GM12874 (cell line): ENCODE data around the gene PTK7.

ENCODE experiments used
- CTCF ChIP-seq: IDR thresholded peaks from 2 replicates; pipeline ENCODE4 v1.5.1; 2011; ENCODE audit warnings: low read depth, mild to moderate bottlenecking, control low read depth, low read length, moderate library complexity; ENCODE audit not compliant: insufficient read depth

Gene PTK7

GRCh38 chr6:43120101-43120763 is 44.1 kb downstream of the PTK7 start:
- no peak for TF ChIP-seq CTCF

- TF ChIP-seq CTCF = no peak
Measured at GRCh38 chr6:43120944-43121913, 45.1 kb downstream of the PTK7 start.

- no peak for TF ChIP-seq CTCF
Measured at GRCh38 chr6:43122146-43122545, 46.0 kb downstream of the PTK7 start.

- no peak for TF ChIP-seq CTCF
Measured at GRCh38 chr6:43123461-43124314, 47.6 kb downstream of the PTK7 start.

- TF ChIP-seq CTCF = no peak
Measured at GRCh38 chr6:43124481-43124880, 48.4 kb downstream of the PTK7 start.

- TF ChIP-seq CTCF = no peak
Measured at GRCh38 chr6:43125119-43125518, 49.0 kb downstream of the PTK7 start.

GRCh38 chr6:43125555-43125954 is 49.4 kb downstream of the PTK7 start:
- no peak for TF ChIP-seq CTCF
